WERI-Rb-1 (cell line): Measurements from ENCODE around the gene CAPZA3.
"Not testable (repeated sequence)": the region's sequence is repeated elsewhere in the genome, so short reads cannot be mapped to it uniquely, and the experiment has no call there.

ENCODE experiments used
- DNase-seq: peaks from one replicate; pipeline ENCODE4 v3.0.0-alpha.2; 2020
- H3K27ac ChIP-seq: fragments of 250-450 bp; sonication (Bioruptor Pico); 2 replicates; pipeline ENCODE4 v1.5.1; 2020; ENCODE audit warnings: mild to moderate bottlenecking, moderate library complexity
- H3K27me3 ChIP-seq: fragments of 250-450 bp; sonication (Bioruptor Pico); 2 replicates; pipeline ENCODE4 v1.5.1; 2021; ENCODE audit warnings: mild to moderate bottlenecking, low read depth, moderate library complexity; ENCODE audit not compliant: insufficient read depth, severe bottlenecking
- H3K36me3 ChIP-seq: fragments of 250-450 bp; sonication (Bioruptor Pico); 2 replicates; pipeline ENCODE4 v1.5.1; 2020; ENCODE audit warnings: mild to moderate bottlenecking, moderate library complexity
- H3K4me3 ChIP-seq: 2 replicates; pipeline ENCODE4 v1.5.1; 2011; ENCODE audit warnings: low read depth, mild to moderate bottlenecking, control low read depth, low read length
- H3K9me3 ChIP-seq: fragments of 250-450 bp; sonication (Bioruptor Pico); 2 replicates; pipeline ENCODE4 v1.5.1; 2021; ENCODE audit warnings: mild to moderate bottlenecking, moderate library complexity; ENCODE audit not compliant: severe bottlenecking
- TF ChIP-seq, protein P1 (sequence below): IDR thresholded peaks from 2 replicates; pipeline ENCODE4 v1.5.1; 2011; ENCODE audit warnings: low read depth, mild to moderate bottlenecking, control low read depth, inconsistent platforms, low read length

Gene CAPZA3

DNA sequence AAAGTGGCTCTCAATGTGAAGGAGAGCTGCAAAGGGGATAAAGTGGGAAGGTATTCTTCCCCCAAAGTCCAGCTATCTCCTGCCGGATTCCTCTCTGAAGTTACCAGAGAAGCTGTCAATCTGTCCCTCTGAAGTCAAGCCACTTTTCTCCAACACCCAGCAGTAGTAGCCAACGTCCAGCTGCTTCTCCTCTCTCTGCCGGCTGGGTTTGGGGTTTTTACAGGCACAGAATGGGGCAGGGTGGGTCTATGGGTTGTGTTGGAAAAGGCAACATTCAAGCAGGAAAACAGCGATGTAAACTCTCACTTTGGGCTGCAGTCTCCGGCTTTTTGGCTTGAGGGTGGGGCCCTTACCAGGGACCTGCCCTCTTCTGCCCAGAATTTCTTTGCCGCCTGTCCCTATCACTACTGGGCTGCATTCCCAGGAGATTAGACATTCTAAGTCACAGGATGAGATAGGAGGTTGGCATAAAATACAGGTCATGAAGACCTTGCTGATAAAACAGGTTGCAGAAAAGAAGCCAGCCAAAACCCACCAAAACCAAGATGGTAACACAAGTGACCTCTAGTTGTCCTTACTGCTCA is 16.3 kb downstream of the CAPZA3 start:
- DNase-seq: no peak
- Histone ChIP-seq H3K9me3 (no peaks in the 10 kb centered on the region), H3K27ac (no peak overlapping the region), H3K36me3 (no peaks in the 10 kb centered on the region), H3K27me3 (no peaks in the 10 kb centered on the region), H3K4me3 (no peak overlapping the region)
- TF ChIP-seq, protein P1, sequence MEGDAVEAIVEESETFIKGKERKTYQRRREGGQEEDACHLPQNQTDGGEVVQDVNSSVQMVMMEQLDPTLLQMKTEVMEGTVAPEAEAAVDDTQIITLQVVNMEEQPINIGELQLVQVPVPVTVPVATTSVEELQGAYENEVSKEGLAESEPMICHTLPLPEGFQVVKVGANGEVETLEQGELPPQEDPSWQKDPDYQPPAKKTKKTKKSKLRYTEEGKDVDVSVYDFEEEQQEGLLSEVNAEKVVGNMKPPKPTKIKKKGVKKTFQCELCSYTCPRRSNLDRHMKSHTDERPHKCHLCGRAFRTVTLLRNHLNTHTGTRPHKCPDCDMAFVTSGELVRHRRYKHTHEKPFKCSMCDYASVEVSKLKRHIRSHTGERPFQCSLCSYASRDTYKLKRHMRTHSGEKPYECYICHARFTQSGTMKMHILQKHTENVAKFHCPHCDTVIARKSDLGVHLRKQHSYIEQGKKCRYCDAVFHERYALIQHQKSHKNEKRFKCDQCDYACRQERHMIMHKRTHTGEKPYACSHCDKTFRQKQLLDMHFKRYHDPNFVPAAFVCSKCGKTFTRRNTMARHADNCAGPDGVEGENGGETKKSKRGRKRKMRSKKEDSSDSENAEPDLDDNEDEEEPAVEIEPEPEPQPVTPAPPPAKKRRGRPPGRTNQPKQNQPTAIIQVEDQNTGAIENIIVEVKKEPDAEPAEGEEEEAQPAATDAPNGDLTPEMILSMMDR: no peak

DNA sequence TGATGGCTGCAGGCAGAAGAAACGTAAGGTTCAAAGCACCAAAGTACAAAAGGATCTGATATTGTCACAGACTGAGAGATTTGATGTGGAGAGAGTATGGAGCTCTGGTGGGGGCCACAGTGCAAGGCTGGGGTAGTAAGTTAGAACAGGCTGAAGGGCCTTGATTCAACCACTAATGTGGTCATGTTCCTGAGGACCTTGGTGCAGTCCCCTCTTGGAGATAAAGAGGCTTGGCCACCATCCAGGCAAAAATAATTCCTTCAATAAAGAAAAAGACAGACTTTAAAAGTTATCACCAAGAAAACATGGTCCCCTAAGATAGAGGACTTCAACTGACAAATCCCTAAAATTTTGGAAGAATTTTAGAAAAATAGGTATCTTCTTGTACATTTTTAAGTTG is 17.4 kb downstream of the CAPZA3 start:
- DNase-seq: no peak
- TF ChIP-seq, protein P1: no peak
- no peak overlapping the region for H3K4me3 ChIP-seq

DNA sequence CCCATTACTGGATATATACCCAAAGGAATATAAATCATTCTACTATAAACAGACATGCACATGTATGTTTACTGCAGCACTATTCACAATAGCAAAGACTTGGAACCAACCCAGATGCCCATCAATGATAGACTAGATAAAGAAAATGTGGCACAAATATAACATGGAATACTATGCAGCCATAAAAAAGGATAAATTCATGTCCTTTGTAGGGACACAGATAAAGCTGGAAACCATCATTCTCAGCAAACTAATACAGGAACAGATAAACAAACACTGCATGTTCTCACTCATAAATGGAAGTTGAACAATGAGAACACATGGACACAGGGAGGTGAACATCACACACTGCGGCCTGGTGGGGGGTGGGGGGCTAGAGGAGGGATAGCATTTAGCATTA is 28.6 kb downstream of the CAPZA3 start:
- not testable (repeated sequence) for H3K4me3 ChIP-seq, H3K9me3 ChIP-seq, H3K27me3 ChIP-seq, H3K36me3 ChIP-seq, H3K27ac ChIP-seq, DNase-seq

More for the DNA sequence above, 17.4 kb downstream of the CAPZA3 start:
- Histone ChIP-seq H3K27me3 (no peaks in the 10 kb centered on the region), H3K36me3 (no peaks in the 10 kb centered on the region), H3K9me3 (no peaks in the 10 kb centered on the region), H3K27ac (no peak overlapping the region)

DNA sequence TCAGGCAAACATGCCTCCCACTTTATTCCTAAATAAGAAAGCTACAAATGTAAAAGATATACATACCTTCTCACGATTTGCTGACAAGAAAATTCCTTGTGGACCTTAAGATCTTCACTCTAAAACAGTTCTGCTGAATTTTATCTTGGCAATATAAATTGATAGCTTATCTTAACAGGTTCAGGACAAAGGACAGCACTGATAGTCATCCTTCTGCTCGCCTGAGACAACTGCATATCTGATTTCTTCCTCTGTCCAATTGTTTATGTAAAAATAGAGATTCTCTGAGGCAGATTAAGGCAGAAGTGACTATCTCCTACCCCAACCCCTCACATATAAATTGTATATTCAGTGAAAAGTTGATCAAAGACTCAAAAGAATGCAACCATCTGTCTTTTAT is 44.9 kb downstream of the CAPZA3 start:
- Histone ChIP-seq H3K27me3 (no peaks in the 10 kb centered on the region), H3K27ac (no peak overlapping the region), H3K9me3 (no peaks in the 10 kb centered on the region), H3K4me3 (no peak overlapping the region), H3K36me3 (no peaks in the 10 kb centered on the region)
- no peak for DNase-seq
- TF ChIP-seq, protein P1: no peak

DNA sequence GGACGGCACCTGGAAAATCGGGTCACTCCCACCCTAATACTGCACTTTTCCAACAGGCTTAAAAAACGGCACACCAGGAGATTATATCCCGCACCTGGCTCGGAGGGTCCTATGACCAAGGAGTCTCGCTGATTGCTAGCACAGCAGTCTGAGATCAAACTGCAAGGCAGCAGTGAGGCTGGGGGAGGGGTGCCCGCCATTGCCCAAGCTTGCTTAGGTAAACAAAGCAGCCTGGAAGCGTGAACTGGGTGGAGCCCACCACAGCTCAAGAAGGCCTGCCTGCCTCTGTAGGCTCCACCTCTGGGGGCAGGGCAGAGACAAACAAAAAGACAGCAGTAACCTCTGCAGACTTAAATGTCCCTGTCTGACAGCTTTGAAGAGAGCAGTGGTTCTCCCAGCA is 47.5 kb downstream of the CAPZA3 start:
- H3K36me3 ChIP-seq, H3K9me3 ChIP-seq, H3K27ac ChIP-seq, H3K4me3 ChIP-seq, H3K27me3 ChIP-seq, DNase-seq: not testable (repeated sequence)
